ENCODE data around the gene HS6ST3.

Gene HS6ST3

GRCh38 chr13:96751089-96751488 lies 661.2 kb downstream of the HS6ST3 start:
- peaks cover 2% of the 10 kb centered on the region for H3K9me3 ChIP-seq (ENCODE audit: severe bottlenecking)
- no peak overlapping the region for H3K4me3 ChIP-seq (ENCODE audit: low read depth, low read length)
- no peak overlapping the region for H3K27ac ChIP-seq
- no peak for TF ChIP-seq CTCF (IDR thresholded peaks at IDR 0.05; ENCODE audit: low read depth, low read length)
- H3K36me3 ChIP-seq: no peaks in the 10 kb centered on the region
- DNase-seq: no peak
- H3K27me3 ChIP-seq (ENCODE audit: insufficient read depth, low read depth, severe bottlenecking): peaks cover 57% of the 10 kb centered on the region

- no peak for DNase-seq
- Histone ChIP-seq H3K4me3 (ENCODE audit: low read depth, low read length) (no peak overlapping the region), H3K36me3 (no peaks in the 10 kb centered on the region), H3K27ac (no peak overlapping the region), H3K9me3 (ENCODE audit: severe bottlenecking) (no peaks in the 10 kb centered on the region), H3K27me3 (ENCODE audit: insufficient read depth, low read depth, severe bottlenecking) (peaks cover 54% of the 10 kb centered on the region)
- no peak for TF ChIP-seq CTCF (IDR thresholded peaks at IDR 0.05; ENCODE audit: low read depth, low read length)
Measured at GRCh38 chr13:96762876-96763275, 673.0 kb downstream of the HS6ST3 start.

- TF ChIP-seq CTCF (IDR thresholded peaks at IDR 0.05; ENCODE audit: low read depth, low read length): no peak
- Histone ChIP-seq H3K36me3 (no peaks in the 10 kb centered on the region), H3K27me3 (ENCODE audit: insufficient read depth, low read depth, severe bottlenecking) (peaks cover 69% of the 10 kb centered on the region), H3K4me3 (ENCODE audit: low read depth, low read length) (no peak overlapping the region), H3K27ac (no peak overlapping the region), H3K9me3 (ENCODE audit: severe bottlenecking) (no peaks in the 10 kb centered on the region)
- no peak for DNase-seq
Measured at GRCh38 chr13:96766306-96766705, 676.4 kb downstream of the HS6ST3 start.

GRCh38 chr13:96768524-96768923 lies 678.6 kb downstream of the HS6ST3 start:
- Histone ChIP-seq H3K4me3 (ENCODE audit: low read depth, low read length) (no peak overlapping the region), H3K27me3 (ENCODE audit: insufficient read depth, low read depth, severe bottlenecking) (peaks cover 75% of the 10 kb centered on the region), H3K27ac (no peak overlapping the region), H3K36me3 (no peaks in the 10 kb centered on the region), H3K9me3 (ENCODE audit: severe bottlenecking) (no peaks in the 10 kb centered on the region)
- DNase-seq: no peak
- TF ChIP-seq CTCF (IDR thresholded peaks at IDR 0.05; ENCODE audit: low read depth, low read length): no peak

GRCh38 chr13:96769874-96770273 lies 680.0 kb downstream of the HS6ST3 start:
- Histone ChIP-seq H3K36me3 (no peaks in the 10 kb centered on the region), H3K27me3 (ENCODE audit: insufficient read depth, low read depth, severe bottlenecking) (peaks cover 78% of the 10 kb centered on the region), H3K4me3 (ENCODE audit: low read depth, low read length) (no peak overlapping the region), H3K27ac (no peak overlapping the region), H3K9me3 (ENCODE audit: severe bottlenecking) (no peaks in the 10 kb centered on the region)
- TF ChIP-seq CTCF (IDR thresholded peaks at IDR 0.05; ENCODE audit: low read depth, low read length): no peak
- no peak for DNase-seq

All from WERI-Rb-1 (cell line).